A673 (cell line): ENCODE measurements around the gene STAB1. TPM values are rescaled to one million over a fixed set of nuclear protein-coding genes. Genes with fewer than 3 reads are reported as not detected.

Experiments used
- BruUV-seq: library from RNA; stranded (reverse); fragments of 400-500 nt; replicated peaks from 2 replicates; lab custom pipeline; 2021; lab: Mats Ljungman, UMichigan
- CTCF ChIA-PET: fragments of 300-600 bp; sonication (Branson Sonifier 250); formaldehyde crosslinking; loops from one replicate; lab custom pipeline; 2022; ENCODE audit warnings: antibody characterized with exemption; lab: Charles Lee
- POLR2A ChIA-PET: fragments of 300-600 bp; sonication (Branson Sonifier 250); formaldehyde crosslinking; loops from one replicate; lab custom pipeline; 2022; ENCODE audit warnings: antibody characterized with exemption; ENCODE audit not compliant: low non-redundant PET; lab: Charles Lee
- DNase-seq: peaks from one replicate; pipeline ENCODE4 v3.0.0-alpha.2; 2015; ENCODE audit warnings: low spot score
- H3K27ac ChIP-seq: fragments of 200-600 bp; sonication (generic); 2 replicates; pipeline ENCODE4 v1.5.1; 2016; ENCODE audit warnings: mixed run types, low read depth, mild to moderate bottlenecking, mixed read lengths, antibody characterized with exemption, low read length; ENCODE audit not compliant: poor library complexity, severe bottlenecking
- H3K27me3 ChIP-seq: fragments of 200-600 bp; sonication (generic); replicated peaks from 2 replicates; pipeline ENCODE4 v1.6.1; 2017; ENCODE audit warnings: mixed run types, low read depth, mild to moderate bottlenecking, mixed read lengths, antibody characterized with exemption, low read length; ENCODE audit not compliant: insufficient read depth, poor library complexity
- H3K36me3 ChIP-seq: fragments of 200-600 bp; sonication (generic); 2 replicates; pipeline ENCODE4 v1.6.1; 2016; ENCODE audit warnings: mixed run types, mild to moderate bottlenecking, mixed read lengths, antibody characterized with exemption, low read length; ENCODE audit not compliant: insufficient read depth, poor library complexity, severe bottlenecking
- H3K4me1 ChIP-seq: fragments of 200-600 bp; sonication (generic); 2 replicates; pipeline ENCODE4 v1.6.1; 2017; ENCODE audit warnings: mixed run types, mild to moderate bottlenecking, mixed read lengths, antibody characterized with exemption, low read length; ENCODE audit not compliant: insufficient read depth, poor library complexity, severe bottlenecking
- H3K4me3 ChIP-seq: fragments of 200-600 bp; sonication (generic); 2 replicates; pipeline ENCODE4 v1.5.1; 2016; ENCODE audit warnings: low read depth, mixed run types, mild to moderate bottlenecking, mixed read lengths, low read length; ENCODE audit not compliant: poor library complexity, severe bottlenecking
- H3K9me3 ChIP-seq: fragments of 200-600 bp; sonication (generic); 2 replicates; pipeline ENCODE4 v1.6.1; 2016; ENCODE audit warnings: mixed run types, low read depth, mild to moderate bottlenecking, mixed read lengths, antibody characterized with exemption, low read length; ENCODE audit not compliant: poor library complexity, severe bottlenecking
- EZH2 ChIP-seq: fragments of 200-600 bp; sonication (generic); IDR thresholded peaks from 2 replicates; pipeline ENCODE4 v1.6.1; 2017; ENCODE audit warnings: borderline replicate concordance, low read depth, mild to moderate bottlenecking, mixed read lengths, antibody characterized with exemption, low read length; ENCODE audit not compliant: poor library complexity, severe bottlenecking
- intact Hi-C: fragments of 100-400 bp; cut with micrococcal nuclease; formaldehyde crosslinking; loops from one replicate; pipeline ENCODE4 v1.10.0; 2022; ENCODE audit not compliant: unreplicated experiment
- total RNA-seq: library from RNA; stranded (reverse); gene quantifications from 2 replicates; pipeline ENCODE4 v1.2.3, GENCODE V29; 2021
- TF ChIP-seq, protein P1 (sequence below): fragments of 300-800, 200-600 bp; sonication (generic); conservative IDR thresholded peaks from 2 replicates; pipeline ENCODE4 v1.5.1; 2017; ENCODE audit warnings: low read depth, mild to moderate bottlenecking, antibody characterized with exemption, low read length, moderate library complexity, mixed read lengths

The STAB1 gene
- total RNA-seq, 1 experiment from 2014 or later = 0.41 TPM

DNA sequence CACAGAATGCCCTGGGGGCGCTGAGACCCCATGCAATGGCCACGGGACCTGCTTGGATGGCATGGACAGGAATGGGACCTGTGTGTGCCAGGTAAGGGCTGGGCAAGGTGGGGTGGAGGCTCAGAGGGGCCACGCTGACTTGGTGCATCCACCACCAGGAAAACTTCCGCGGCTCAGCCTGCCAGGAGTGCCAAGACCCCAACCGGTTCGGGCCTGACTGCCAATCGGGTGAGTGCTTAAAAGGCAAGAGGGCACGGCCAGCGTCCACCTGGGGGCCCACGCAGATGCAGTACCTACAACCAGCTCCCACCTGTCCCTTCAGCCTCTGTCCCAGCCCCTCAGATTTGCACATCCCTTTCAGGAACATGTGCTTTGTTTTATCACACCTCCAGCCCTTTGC is 6.9 kb downstream of the STAB1 start:
- CTCF ChIA-PET = no interaction called here
- no peak for DNase-seq
- H3K36me3 ChIP-seq = no peaks in the 10 kb centered on the region
- TF ChIP-seq, protein P1, sequence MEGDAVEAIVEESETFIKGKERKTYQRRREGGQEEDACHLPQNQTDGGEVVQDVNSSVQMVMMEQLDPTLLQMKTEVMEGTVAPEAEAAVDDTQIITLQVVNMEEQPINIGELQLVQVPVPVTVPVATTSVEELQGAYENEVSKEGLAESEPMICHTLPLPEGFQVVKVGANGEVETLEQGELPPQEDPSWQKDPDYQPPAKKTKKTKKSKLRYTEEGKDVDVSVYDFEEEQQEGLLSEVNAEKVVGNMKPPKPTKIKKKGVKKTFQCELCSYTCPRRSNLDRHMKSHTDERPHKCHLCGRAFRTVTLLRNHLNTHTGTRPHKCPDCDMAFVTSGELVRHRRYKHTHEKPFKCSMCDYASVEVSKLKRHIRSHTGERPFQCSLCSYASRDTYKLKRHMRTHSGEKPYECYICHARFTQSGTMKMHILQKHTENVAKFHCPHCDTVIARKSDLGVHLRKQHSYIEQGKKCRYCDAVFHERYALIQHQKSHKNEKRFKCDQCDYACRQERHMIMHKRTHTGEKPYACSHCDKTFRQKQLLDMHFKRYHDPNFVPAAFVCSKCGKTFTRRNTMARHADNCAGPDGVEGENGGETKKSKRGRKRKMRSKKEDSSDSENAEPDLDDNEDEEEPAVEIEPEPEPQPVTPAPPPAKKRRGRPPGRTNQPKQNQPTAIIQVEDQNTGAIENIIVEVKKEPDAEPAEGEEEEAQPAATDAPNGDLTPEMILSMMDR = no peak
- no peak for TF ChIP-seq EZH2
- H3K27ac ChIP-seq = no peak overlapping the region
- BruUV-seq = no TSS peak
- POLR2A ChIA-PET = no interaction called here
- intact Hi-C loops = no loop called here
- no peak overlapping the region for H3K4me3 ChIP-seq
- no peaks in the 10 kb centered on the region for H3K9me3 ChIP-seq
- H3K4me1 ChIP-seq = no peaks in the 10 kb centered on the region
- H3K27me3 ChIP-seq = no peaks in the 10 kb centered on the region

DNA sequence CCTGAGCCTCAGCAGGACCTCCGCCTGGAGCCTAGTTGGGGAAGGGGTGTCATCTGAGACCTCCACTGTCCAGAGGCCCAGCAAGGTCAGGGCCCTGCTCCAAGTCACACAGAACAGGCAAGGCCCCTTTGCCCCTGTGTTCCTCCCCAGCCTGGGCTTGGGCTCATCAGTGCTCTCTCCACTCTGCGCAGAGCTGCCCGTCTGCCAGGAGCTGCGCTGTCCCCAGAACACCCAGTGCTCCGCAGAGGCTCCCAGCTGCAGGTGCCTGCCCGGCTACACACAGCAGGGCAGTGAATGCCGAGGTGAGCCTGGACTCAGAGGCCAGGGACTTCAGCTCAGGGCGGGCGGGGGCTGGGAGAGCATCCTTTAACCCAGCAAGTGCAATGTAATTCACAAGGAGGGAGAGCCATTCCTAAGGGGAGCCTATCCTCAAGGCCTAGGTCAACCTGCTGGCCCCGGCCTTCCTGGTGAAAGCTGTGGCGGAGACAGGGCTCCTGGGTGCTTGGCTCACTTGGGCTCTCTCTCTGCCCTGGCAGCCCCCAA is 7.7 kb downstream of the STAB1 start:
- H3K27me3 ChIP-seq = no peaks in the 10 kb centered on the region
- no peak for TF ChIP-seq EZH2
- TF ChIP-seq, protein P1 = no peak
- H3K27ac ChIP-seq = no peak overlapping the region
- no peaks in the 10 kb centered on the region for H3K9me3 ChIP-seq
- DNase-seq = no peak
- BruUV-seq = no TSS peak
- CTCF ChIA-PET = no interaction called here
- POLR2A ChIA-PET = no interaction called here
- no peaks in the 10 kb centered on the region for H3K4me1 ChIP-seq
- intact Hi-C loops = no loop called here
- no peak overlapping the region for H3K4me3 ChIP-seq
- no peaks in the 10 kb centered on the region for H3K36me3 ChIP-seq

DNA sequence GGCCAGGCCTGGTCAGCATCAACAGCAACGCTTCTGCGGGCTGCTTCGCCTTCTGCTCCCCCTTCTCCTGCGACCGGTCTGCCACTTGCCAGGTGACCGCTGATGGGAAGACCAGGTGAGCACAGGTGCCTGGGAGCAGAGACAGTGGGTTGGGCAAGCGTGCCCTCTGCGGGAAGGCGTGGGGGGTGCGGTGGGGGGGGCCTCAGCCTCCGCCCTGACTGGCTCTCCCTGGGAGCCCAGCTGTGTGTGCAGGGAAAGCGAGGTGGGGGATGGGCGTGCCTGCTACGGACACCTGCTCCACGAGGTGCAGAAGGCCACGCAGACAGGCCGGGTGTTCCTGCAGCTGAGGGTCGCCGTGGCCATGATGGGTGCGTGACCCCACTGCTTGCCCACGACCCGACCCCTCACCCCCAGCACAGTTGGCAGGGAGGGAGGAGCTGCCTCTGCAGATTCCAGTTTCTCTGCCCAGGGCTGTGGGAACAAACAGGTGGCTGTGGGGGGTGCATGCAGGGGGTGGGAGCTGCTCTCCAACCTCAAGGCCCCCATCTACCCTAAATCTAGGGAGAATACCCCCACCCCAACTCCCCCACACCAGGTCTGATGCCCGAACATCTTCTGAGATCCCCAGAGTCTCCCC is 8.8 kb downstream of the STAB1 start:
- TF ChIP-seq EZH2 = no peak
- TF ChIP-seq, protein P1 = no peak
- no peaks in the 10 kb centered on the region for H3K9me3 ChIP-seq
- POLR2A ChIA-PET = no interaction called here
- H3K27me3 ChIP-seq = no peaks in the 10 kb centered on the region
- intact Hi-C loops = no loop called here
- CTCF ChIA-PET = no interaction called here
- H3K4me3 ChIP-seq = no peak overlapping the region
- DNase-seq = no peak
- H3K27ac ChIP-seq = no peak overlapping the region
- H3K36me3 ChIP-seq = no peaks in the 10 kb centered on the region
- H3K4me1 ChIP-seq = no peaks in the 10 kb centered on the region
- no TSS peak for BruUV-seq
